ENCODE data around the gene PLD6.

The PLD6 gene

DNA sequence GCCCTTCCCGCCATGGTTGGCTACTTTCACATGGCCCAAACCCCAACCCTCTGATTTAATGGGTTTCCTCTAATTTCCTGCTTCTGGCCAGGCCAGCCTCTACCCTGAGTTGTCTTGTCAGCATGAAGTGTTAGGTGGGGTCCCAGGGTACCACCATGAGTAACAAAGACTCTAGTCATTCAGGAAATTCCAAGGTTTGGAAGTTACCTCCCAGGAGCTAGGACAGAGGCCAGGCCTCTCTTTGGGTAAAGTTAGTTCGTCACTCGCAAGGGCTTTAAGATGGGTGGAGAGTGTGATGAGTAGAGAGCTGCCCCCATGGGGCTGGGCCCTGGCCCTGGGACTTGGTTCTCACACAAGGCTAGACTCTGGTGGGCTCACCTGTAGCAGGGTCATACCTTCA lies 54.6 kb downstream of the PLD6 start:
- no peak for TF ChIP-seq CTCF (IDR thresholded peaks at IDR 0.05; ENCODE audit: extremely low read depth, insufficient read depth, missing control alignments)
- in situ Hi-C loops (cut with MboI; ENCODE audit: low pct_unique_long_range_greater_than_20kb, low sequenced_read_pairs, unreplicated experiment), result no loop called here

GRCh38 chr17:17151055-17151454 lies 55.1 kb downstream of the PLD6 start:
- DNase-seq (ENCODE audit: low spot score), result no peak
- TF ChIP-seq CTCF (IDR thresholded peaks at IDR 0.05; ENCODE audit: extremely low read depth, insufficient read depth, missing control alignments), result no peak
- in situ Hi-C loops (cut with MboI; ENCODE audit: low pct_unique_long_range_greater_than_20kb, low sequenced_read_pairs, unreplicated experiment), result no loop called here

More for the DNA sequence above, 54.6 kb downstream of the PLD6 start:
- no peak for DNase-seq (ENCODE audit: low spot score)

All from GM13977 (cell line).